Renal cortex interstitium (tissue), 15 donors: ENCODE data around the gene RHOBTB3. TPM values are rescaled to one million over a fixed set of nuclear protein-coding genes. Genes with fewer than 3 reads are reported as not detected.
A peak's percentile ranks its signal among the peaks of the same experiment; 100 is the strongest.
"Not testable (repeated sequence)": the region's sequence is repeated elsewhere in the genome, so short reads cannot be mapped to it uniquely, and the experiment has no call there.

Source experiments
- DNase-seq, 11 donors: peaks; one replicate each; pipeline ENCODE4 v3.0.0-alpha.2; 2013; ENCODE audit warnings: low read depth in 9 of 11, low spot score in 4 of 11; ENCODE audit errors: extremely low read depth in 1 of 11
- long read RNA-seq, 16 experiments: transcript quantifications; one replicate each; lab custom pipeline, GENCODE V29; 2026
- polyA plus RNA-seq, 3 donors: library from polyadenylated mRNA; unstranded; fragments of 120-200 nt; gene quantifications; one replicate each; pipeline ENCODE4 v1.2.1, GENCODE V29; 2013; ENCODE audit not compliant: insufficient read length in 3 of 3

Gene RHOBTB3
- 10 to 100 TPM; 75.0 to 86.6 (median 81.5) TPM for polyA plus RNA-seq
- long read RNA-seq, donor 1, full-length matches to known transcripts, result 1 of 13 reads
- long read RNA-seq, donor 1, partial matches to known transcripts, result 12 of 13 reads
- long read RNA-seq, donor 1, other reads (novel, unspliced or antisense), result 0 of 13 reads
- long read RNA-seq, donor 2, full-length matches to known transcripts, result 4 of 13 reads
- long read RNA-seq, donor 2, partial matches to known transcripts, result 9 of 13 reads
- long read RNA-seq, donor 2, other reads (novel, unspliced or antisense), result 0 of 13 reads
- long read RNA-seq, donor 3, full-length matches to known transcripts, result 9 of 229 reads
- long read RNA-seq, donor 3, partial matches to known transcripts, result 40 of 229 reads
- long read RNA-seq, donor 3, other reads (novel, unspliced or antisense), result 180 of 229 reads
- long read RNA-seq, donor 4, full-length matches to known transcripts, result 7 of 17 reads
- long read RNA-seq, donor 4, partial matches to known transcripts, result 10 of 17 reads
- long read RNA-seq, donor 4, other reads (novel, unspliced or antisense), result 0 of 17 reads
- long read RNA-seq, donor 5, result 0 reads
- long read RNA-seq, donor 6, full-length matches to known transcripts, result 7 of 115 reads
- long read RNA-seq, donor 6, partial matches to known transcripts, result 44 of 115 reads
- long read RNA-seq, donor 6, other reads (novel, unspliced or antisense), result 64 of 115 reads
- long read RNA-seq, donor 7, full-length matches to known transcripts, result 7 of 38 reads
- long read RNA-seq, donor 7, partial matches to known transcripts, result 31 of 38 reads
- long read RNA-seq, donor 7, other reads (novel, unspliced or antisense), result 0 of 38 reads
- long read RNA-seq, donor 8, result 0 reads
- long read RNA-seq, donor 9, full-length matches to known transcripts, result 9 of 16 reads
- long read RNA-seq, donor 9, partial matches to known transcripts, result 7 of 16 reads
- long read RNA-seq, donor 9, other reads (novel, unspliced or antisense), result 0 of 16 reads
- long read RNA-seq, donor 10, full-length matches to known transcripts, result 5 of 22 reads
- long read RNA-seq, donor 10, partial matches to known transcripts, result 17 of 22 reads
- long read RNA-seq, donor 10, other reads (novel, unspliced or antisense), result 0 of 22 reads
- long read RNA-seq, donor 11, full-length matches to known transcripts, result 4 of 4 reads
- long read RNA-seq, donor 11, partial matches to known transcripts, result 0 of 4 reads
- long read RNA-seq, donor 11, other reads (novel, unspliced or antisense), result 0 of 4 reads
- long read RNA-seq, donor 12, partial matches to known transcripts, result 14 of 102 reads
- long read RNA-seq, donor 12, other reads (novel, unspliced or antisense), result 88 of 102 reads
- long read RNA-seq, donor 13, result 0 reads
- long read RNA-seq, donor 14, full-length matches to known transcripts, result 3 of 3 reads
- long read RNA-seq, donor 14, partial matches to known transcripts, result 0 of 3 reads
- long read RNA-seq, donor 14, other reads (novel, unspliced or antisense), result 0 of 3 reads
- long read RNA-seq, donor 15, full-length matches to known transcripts, result 6 of 6 reads
- long read RNA-seq, donor 15, partial matches to known transcripts, result 0 of 6 reads
- long read RNA-seq, donor 15, other reads (novel, unspliced or antisense), result 0 of 6 reads
- long read RNA-seq, donor 16, full-length matches to known transcripts, result 17 of 48 reads
- long read RNA-seq, donor 16, partial matches to known transcripts, result 31 of 48 reads
- long read RNA-seq, donor 16, other reads (novel, unspliced or antisense), result 0 of 48 reads

GRCh38 chr5:95730730-95731570 is at the start of gene RHOBTB3:
Gene RHOBTB3 (plus strand): TSS chr5:95731336. CDS start chr5:95731683, 347 bp downstream.
- DNase-seq, result peak; percentile 64 to 91 (median 84)

DNA sequence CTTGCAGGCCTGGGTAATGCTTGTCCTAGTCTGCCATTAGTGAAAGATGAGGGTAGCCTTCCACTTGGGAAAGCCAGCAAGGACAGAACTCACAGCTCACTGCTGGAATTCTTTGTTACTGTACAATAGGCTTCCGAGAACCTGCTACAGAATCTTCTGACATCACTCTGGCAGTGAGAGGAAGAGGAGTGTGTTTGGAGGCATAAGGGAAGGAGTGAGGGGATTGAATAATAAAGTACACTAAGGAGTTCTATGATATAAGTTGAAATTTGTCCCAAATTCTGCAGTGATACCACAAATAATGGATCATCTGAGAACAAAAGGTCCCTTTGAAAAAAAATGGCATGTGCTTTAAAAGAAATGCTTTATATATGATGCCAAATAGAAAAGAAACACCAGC is 48.2 kb upstream of the RHOBTB3 start, which contains the start of gene SPATA9:
SPATA9 (minus strand) TSS at position 101 of the 400 bp plus-strand sequence. CDS start 137 bp downstream, outside the sequence.
- DNase-seq, result no peak

DNA sequence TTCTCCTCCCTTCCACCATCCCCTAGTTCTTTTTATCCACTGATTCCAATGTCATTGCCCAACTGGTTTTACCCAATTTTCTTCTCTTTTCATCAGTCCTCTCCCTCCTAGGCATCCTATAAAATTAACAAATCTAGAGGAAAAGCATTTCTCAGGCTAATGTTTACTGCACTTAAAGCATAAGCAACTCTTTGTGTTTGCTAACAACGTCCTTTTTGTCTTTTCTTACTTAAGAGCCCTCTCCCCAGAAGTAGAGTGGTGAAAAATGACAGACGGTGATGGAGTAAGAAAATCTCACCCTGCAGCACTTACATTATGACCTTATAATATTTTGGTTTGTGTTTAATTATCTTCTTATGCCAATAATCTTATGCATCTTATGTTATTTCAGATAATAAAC is 46.8 kb upstream of the RHOBTB3 start:
- DNase-seq, result no peak

GRCh38 chr5:95686651-95687050 is 44.5 kb upstream of the RHOBTB3 start:
- no peak for DNase-seq

GRCh38 chr5:95689680-95690079 is 41.5 kb upstream of the RHOBTB3 start:
- no peak for DNase-seq

DNA sequence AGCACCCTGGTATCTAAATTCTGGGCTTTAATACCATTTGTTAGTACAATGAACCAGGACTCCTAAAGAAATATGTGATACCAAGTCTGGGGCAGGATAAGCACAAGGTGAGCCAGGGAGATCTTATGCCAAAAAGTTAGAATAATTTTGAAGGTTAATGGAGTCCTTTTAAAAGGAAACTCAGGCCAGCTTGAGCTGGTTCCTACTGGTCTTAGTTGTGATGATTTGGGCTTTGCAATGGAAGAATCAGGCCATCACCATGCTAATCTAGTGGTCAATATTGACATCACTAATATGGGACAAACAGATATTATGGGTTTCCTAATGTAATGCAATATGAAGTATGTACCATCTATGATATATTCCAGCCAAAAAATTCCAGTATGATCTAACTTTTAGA is 40.8 kb upstream of the RHOBTB3 start:
- DNase-seq, result no peak

DNA sequence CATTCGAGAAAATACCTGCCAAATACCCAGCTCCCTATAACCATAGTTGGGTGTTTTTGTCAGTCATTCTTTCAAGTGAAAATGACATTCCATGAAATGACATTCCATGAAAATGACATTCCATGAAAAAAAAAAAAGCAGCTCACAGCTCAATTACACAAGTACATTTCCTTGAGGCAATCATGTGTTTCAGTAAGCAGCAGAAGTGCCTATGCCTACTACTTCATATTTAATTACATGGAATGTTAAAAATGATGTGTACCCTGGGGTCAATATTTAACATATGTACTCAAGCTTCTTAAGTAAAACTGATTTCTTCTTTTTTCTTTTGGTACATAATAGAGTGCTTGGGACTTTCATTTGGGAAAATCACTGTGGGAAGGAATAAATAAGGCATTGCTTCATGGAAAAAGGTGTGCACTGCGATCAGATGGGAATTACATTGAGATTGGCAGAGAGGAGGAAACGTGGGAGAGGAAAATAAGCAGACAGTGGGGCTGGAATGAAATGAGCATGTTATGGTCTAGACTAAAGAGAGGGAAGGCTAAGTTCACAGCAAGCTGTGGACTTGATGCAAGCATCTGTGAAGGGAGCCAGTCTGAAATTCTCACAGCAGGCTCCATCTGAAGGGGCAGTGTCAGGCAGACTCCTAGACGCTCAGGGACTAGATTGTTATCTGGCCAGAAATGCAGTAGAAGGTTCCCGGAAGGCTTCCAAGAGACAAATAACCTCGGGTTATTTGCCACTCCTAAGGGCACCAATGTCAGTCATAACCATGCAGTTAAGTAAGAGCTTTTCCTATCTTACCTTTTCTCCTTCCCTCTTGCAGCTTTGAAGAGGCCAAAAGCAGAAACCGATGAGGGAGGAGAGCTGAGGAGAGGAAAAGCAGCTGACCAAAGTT is 33.1 kb upstream of the RHOBTB3 start:
- DNase-seq, result peak in 3 of 11 donors; percentile 13 to 41 (median 27)

DNA sequence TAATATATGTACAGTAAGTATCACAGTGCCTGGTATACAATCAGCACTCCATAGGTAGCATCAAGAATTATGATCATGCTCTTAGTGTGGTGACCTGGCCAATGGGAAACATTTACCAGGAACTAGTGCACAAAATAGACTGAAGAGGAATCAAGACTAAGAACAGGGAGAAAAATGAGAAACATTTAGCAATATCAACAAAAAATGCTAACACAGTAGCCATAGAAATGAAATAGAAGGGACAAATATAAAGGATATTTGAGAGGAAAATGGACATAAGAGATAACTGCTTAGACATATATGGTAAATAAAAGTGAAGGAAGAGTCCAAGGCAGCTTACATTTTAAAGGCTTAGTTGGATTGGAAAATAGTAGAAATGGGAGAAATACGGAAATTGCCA is 31.8 kb upstream of the RHOBTB3 start:
- no peak for DNase-seq

GRCh38 chr5:95701074-95701473 is 30.1 kb upstream of the RHOBTB3 start:
- DNase-seq, result no peak

DNA sequence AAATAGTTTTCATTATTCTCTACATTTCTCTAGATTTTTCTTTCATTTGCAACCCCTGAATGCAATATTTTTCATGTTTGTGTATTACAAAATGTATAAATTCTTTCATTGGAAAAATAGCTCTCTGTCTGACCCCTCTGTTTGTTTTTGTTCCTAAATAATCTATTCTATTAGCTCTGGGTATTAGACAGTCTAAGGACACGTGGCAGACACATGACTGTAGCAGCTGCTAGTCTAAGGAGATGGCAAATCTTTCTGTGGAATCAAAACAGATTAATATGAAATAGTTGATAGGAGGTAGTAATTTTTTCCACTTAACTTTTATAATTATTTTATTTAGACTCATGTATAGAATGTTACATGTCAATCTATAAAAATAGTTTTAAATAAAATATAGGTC is 27.0 kb upstream of the RHOBTB3 start:
- DNase-seq, result no peak

GRCh38 chr5:95706196-95706595 is 24.9 kb upstream of the RHOBTB3 start:
- DNase-seq, result not testable (repeated sequence)

DNA sequence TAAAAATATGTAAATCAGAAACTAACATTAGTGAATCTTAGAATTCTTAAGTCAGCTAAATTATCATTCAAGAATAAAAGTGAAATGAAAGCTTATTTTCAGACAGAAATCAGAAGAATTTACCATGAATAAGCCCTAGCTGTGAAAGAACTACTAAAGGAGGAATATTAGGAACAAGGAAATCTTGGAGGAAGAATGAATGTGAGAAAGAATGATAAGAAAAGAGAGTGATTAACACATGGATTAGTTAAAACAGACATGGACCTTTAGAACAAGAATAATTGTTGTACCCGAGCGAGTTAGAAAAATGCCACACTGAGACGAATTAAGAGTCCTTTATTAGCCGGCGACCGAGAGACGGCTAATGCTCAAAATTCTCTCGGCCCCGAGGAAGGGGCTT is 24.1 kb upstream of the RHOBTB3 start:
- DNase-seq, result no peak

DNA sequence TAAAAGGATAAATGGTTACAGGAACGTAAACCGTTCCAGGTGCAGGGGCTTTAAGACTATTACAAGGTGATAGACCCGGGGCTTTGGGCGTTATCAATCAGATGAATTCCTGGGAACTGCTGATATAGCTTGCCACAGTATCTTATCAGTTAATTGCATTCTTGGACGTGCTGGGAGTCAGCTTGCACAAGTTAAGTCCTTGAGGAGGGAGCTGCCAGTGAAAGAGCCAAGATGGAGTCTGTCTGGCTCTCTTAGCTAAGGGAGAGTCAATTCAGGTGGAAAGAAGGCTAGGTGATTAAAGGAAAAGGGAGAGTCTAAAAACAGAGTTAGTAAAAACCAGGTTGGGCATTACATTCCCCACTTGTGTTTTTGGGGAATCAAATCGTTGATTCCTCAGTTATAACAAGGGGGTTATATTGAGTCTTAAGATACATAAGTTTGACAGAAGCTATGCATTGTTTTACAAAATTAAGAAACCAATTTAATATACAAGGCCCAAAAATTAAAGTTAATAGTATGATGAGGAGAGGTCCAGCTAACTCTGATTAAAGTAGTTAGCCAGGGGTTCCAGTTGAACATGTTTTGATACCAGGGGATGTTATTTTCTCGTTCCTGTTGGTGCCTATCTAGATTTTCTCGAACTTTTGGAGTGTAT is 23.5 kb upstream of the RHOBTB3 start:
- DNase-seq, result not testable (repeated sequence)

- DNase-seq, result no peak
These were observed 22.3 kb upstream of the RHOBTB3 start for GRCh38 chr5:95708876-95709275.

DNA sequence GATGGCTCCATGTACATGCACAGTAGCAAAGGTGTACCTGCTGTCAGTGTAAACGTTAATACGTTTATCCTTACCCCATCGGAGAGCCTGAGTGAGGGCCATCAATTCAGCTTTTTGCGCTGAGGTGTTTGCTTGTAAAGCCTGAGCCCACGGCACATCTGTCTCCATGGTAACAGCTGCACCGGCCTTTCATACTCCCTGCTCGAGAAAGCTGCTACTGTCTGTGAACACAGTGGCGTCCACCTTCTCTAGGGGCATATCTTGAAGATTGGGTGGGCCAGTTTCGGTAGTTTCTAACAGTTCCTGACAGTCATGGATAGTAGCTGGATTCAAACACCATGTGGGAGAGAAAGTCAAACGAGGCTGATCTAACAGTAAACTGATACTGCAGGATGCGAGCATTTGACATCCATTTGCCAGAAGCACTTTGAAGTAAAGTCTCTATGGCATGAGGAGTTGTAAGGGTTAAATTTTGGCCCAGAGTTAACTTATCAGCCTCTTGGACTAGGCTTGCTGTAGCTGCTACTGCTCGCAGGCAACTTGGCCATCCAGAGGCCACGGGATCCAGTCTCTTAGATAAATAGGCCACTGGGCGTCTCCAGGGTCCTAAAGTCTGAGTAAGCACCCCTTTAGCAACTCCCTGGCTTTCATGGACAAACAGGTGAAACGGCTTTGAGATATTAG is 21.0 kb upstream of the RHOBTB3 start:
- DNase-seq, result no peak
